ENCODE measurements around the gene NR5A1. TPM values are rescaled to one million over a fixed set of nuclear protein-coding genes. Genes with fewer than 3 reads are reported as not detected.

Gene NR5A1
- total RNA-seq, 4 donors from 2014 or later: not detected

- 88% methylated on average over 8 of the region's 40 CpGs; no CpG with 5 or more reads in 1 of the 2 donors for WGBS, 2 donors (ENCODE audit: low coverage in 1 of 2)
- Histone ChIP-seq H3K27ac (no peak overlapping the region), H3K36me3 (no peaks in the 10 kb centered on the region), H3K9me3 (no peaks in the 10 kb centered on the region), H3K27me3 (peaks cover 94% of the 10 kb centered on the region), H3K4me1 (peaks cover 0 to 24% (median 13%) of the 10 kb centered on the region in 3 donors), H3K4me3 (no peak overlapping the region)
- no peak for TF ChIP-seq POLR2AphosphoS5 (IDR thresholded peaks at IDR 0.05)
- no peak for TF ChIP-seq EP300 (IDR thresholded peaks at IDR 0.05)
- TF ChIP-seq CTCF (IDR thresholded peaks at IDR 0.05): no peak
- TF ChIP-seq POLR2A (IDR thresholded peaks at IDR 0.05): no peak
- ATAC-seq: no peak
Observed at GRCh38 chr9:124500028-124500795, 7.0 kb downstream of the NR5A1 start.

GRCh38 chr9:124499216-124499615, 8.0 kb downstream of the NR5A1 start:
- Histone ChIP-seq H3K9me3 (no peaks in the 10 kb centered on the region), H3K27ac (no peak overlapping the region), H3K4me1 (peaks cover 0 to 16% (median 7%) of the 10 kb centered on the region in 3 donors), H3K27me3 (peaks cover 93% of the 10 kb centered on the region), H3K36me3 (no peaks in the 10 kb centered on the region), H3K4me3 (no peak overlapping the region)
- no peak for TF ChIP-seq EP300 (IDR thresholded peaks at IDR 0.05)
- no peak for TF ChIP-seq POLR2AphosphoS5 (IDR thresholded peaks at IDR 0.05)
- no peak for TF ChIP-seq POLR2A (IDR thresholded peaks at IDR 0.05)
- no peak for TF ChIP-seq CTCF (IDR thresholded peaks at IDR 0.05)
- 75% methylated on average over 2 of the region's 3 CpGs; no CpG with 5 or more reads in 1 of the 2 donors for WGBS, 2 donors (ENCODE audit: low coverage in 1 of 2)
- ATAC-seq: no peak

GRCh38 chr9:124498499-124499146, 8.6 kb downstream of the NR5A1 start:
- H3K27me3 ChIP-seq: peaks cover 93% of the 10 kb centered on the region
- no peak for TF ChIP-seq POLR2AphosphoS5 (IDR thresholded peaks at IDR 0.05)
- no peak for TF ChIP-seq CTCF (IDR thresholded peaks at IDR 0.05)
- no peak for TF ChIP-seq POLR2A (IDR thresholded peaks at IDR 0.05)
- no peak for TF ChIP-seq EP300 (IDR thresholded peaks at IDR 0.05)
- no CpG with 5 or more reads among the region's 15 CpGs for WGBS, 2 donors (ENCODE audit: low coverage in 1 of 2)
- H3K9me3 ChIP-seq: no peaks in the 10 kb centered on the region
- H3K27ac ChIP-seq: no peak overlapping the region
- peaks cover 0 to 10% (median 4%) of the 10 kb centered on the region in 3 donors for H3K4me1 ChIP-seq
- H3K36me3 ChIP-seq: no peaks in the 10 kb centered on the region
- no peak for ATAC-seq
- no peak overlapping the region for H3K4me3 ChIP-seq

- ATAC-seq: no peak
- no peaks in the 10 kb centered on the region for H3K9me3 ChIP-seq
- no peak for TF ChIP-seq EP300 (IDR thresholded peaks at IDR 0.05)
- TF ChIP-seq CTCF (IDR thresholded peaks at IDR 0.05): no peak
- TF ChIP-seq POLR2A (IDR thresholded peaks at IDR 0.05): no peak
- no peak for TF ChIP-seq POLR2AphosphoS5 (IDR thresholded peaks at IDR 0.05)
- no CpG with 5 or more reads among the region's 6 CpGs for WGBS, 2 donors (ENCODE audit: low coverage in 1 of 2)
- peaks cover 91% of the 10 kb centered on the region for H3K27me3 ChIP-seq
- H3K4me3 ChIP-seq: no peak overlapping the region
- peaks cover 0 to 4% (median 2%) of the 10 kb centered on the region in 3 donors for H3K4me1 ChIP-seq
- no peak overlapping the region for H3K27ac ChIP-seq
- no peaks in the 10 kb centered on the region for H3K36me3 ChIP-seq
Observed at GRCh38 chr9:124498040-124498439, 9.2 kb downstream of the NR5A1 start.

Data from gastroesophageal sphincter (tissue), 4 donors.